Stimulated activated CD4-positive, alpha-beta T cell treated with anti-CD3 and anti-CD28 coated beads, TNF-alpha, amount 100 ng/mL, for 48 hours (primary cell): Measurements from ENCODE around the gene PLA2G6.
A peak's percentile ranks its signal among the peaks of the same experiment; 100 is the strongest.

Source experiments
- DNase-seq, 3 donors: peaks; one replicate each; pipeline ENCODE4 v3.0.0-alpha.2; 2020; ENCODE audit warnings: low read depth in 3 of 3

PLA2G6 gene, protein sequence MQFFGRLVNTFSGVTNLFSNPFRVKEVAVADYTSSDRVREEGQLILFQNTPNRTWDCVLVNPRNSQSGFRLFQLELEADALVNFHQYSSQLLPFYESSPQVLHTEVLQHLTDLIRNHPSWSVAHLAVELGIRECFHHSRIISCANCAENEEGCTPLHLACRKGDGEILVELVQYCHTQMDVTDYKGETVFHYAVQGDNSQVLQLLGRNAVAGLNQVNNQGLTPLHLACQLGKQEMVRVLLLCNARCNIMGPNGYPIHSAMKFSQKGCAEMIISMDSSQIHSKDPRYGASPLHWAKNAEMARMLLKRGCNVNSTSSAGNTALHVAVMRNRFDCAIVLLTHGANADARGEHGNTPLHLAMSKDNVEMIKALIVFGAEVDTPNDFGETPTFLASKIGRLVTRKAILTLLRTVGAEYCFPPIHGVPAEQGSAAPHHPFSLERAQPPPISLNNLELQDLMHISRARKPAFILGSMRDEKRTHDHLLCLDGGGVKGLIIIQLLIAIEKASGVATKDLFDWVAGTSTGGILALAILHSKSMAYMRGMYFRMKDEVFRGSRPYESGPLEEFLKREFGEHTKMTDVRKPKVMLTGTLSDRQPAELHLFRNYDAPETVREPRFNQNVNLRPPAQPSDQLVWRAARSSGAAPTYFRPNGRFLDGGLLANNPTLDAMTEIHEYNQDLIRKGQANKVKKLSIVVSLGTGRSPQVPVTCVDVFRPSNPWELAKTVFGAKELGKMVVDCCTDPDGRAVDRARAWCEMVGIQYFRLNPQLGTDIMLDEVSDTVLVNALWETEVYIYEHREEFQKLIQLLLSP

DNA sequence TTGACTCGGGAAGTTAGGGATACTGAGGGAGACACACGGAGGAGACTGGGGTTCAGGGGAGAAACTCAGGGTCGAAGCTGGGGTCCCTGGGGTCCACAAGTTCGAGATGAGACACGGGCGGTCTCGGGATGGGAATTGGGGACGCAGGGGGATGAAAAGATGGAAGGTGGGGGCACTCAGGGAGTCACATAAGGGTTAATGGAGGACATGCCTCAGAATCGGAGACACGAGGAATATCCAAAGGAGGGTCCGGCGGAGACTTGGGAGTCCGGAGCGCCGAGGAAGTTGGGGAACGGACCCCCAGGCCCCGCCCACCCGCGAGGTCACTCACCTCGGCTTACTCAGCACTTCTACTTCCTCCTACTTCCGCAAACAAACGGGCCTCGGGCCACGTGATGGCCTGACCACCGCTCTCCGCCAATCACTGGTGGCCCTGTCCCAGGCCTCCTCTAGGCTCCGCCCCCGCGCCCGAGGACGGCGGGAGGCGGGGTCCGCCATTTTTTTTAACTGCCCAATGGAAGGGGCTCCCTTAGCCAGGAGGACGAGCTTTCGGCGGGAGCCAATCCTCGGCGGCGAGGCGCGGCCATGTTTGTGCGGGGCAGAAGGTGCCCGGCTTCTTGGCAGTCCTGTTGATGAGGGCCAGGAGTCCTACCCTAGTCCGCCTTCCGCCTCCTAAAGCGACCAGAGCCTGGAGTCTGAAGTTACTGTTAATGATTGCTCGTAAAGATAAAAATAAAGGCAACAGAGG is at the start of gene PLA2G6:
Gene PLA2G6 (minus strand): TSS at position 378 of the 748 bp plus-strand sequence. CDS start 12,404 bp downstream, outside the sequence.
- DNase-seq: peak; percentile 95 to 98 (median 97)

DNA sequence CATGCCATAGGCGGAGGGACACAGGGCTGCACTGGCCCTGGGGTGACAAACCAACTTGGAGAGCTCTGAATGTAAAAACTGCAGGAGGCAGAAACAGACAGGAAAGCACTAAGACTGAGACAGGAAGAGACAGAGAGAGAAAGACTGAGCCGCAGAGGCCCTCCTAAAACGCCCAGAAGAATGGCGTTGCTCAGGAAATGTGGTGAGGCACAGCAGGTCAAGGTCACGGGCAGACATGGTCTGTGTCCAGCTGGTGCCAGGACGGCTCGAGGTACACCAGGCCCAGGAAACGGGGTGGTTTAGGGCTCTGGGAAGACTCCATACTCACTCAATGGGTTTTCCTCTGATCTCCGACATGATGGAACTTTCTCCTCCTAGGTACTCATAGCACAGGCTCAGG is 49.3 kb upstream of the PLA2G6 start:
- no peak for DNase-seq

DNA sequence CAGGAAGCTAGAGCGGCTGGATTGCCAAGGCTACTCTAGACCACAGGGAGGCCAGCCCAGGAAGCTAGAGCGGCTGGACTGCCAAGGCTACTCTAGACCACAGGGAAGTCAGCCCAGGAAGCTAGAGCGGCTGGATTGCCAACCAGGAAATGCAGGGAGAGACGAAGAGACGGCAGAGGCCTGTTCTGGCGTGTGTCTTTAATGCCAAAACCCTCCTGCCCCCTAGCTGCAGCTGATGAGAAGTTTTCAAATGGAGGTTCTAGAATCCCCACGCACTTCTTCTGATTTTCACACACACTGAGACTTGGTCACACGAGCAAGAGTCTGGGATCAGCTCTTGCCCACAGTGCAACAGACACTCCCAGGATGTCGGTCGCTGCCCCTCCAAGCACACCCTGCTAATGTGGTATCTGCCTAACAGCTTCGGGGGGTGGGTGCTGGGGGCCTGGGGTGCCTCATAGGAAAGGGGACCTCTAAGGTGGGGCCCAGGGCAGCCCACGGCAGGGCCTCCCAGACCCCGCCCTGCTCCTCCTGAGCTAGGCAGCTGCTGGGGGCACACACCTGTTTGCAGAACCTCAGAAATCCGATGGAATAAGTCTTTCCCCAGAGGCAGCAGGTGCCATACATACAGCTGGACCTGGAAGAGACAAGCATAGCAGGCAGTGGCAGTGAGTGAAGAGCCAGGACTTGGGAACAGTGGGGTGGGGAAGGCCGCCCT is 48.6 kb upstream of the PLA2G6 start:
- DNase-seq: no peak

DNA sequence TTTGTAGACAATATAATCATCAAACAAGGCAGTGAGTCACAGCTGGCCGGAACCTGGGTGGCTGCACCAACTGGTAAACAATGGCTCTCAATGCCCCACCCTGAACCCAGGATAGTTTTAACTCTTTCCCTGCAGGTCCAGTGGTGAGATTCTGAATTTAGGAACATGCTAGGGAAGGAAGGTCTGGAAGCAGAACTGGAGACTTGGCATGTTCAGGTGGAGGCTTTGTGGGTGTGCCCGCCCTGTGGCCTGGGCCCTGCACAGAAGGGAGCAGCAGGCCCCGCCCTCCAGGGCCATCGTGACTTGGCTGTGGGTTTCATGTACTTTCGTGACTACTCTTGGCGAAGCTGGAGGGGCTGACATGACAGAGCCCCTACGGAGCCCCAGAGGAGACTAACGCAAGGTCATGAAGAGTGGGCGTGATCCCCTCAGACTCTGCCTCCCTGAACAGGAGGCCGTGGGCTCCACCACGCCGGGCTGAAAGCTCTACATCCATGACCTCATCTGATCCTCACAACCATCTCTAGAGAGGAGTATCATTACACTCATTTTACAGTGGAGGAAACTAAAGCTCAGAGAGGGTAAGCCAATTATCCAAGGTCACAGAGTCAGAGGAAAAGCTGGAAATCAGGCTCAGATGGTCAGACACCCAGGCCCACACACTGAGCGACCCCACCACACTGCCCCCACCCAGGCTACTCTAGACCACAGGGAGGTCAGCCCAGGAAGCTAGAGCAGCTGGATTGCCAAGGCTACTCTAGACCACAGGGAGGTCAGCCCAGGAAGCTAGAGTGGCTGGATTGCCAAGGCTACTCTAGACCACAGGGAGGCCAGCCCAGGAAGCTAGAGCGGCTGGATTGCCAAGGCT is 47.5 kb upstream of the PLA2G6 start:
- no peak for DNase-seq

DNA sequence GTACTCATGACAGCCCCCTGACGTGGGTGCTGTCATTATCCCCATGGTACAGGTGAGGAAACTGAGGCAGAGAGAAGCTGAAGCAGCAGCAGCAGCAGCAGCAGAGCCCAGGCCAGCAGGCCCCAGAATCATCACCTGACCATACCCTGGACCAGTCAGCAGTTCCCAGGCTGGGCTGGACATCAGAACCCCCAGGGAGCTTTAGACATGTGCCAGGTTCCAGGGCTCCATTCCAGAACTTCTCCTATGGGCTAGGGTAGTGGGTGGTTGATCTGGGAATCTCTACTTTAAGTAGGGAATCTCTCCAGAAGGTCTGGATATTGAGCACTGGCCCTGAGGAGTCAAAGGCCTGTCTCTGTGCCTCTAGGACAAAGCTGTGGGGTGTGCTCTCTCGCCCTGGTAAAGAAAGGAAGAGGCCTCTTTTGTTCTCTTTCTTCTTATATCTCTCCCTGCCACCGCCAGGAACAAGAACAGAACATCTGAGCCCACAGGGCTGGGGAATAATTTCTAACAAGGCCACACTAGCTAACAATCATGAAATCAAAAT is 46.8 kb upstream of the PLA2G6 start:
- DNase-seq: no peak

DNA sequence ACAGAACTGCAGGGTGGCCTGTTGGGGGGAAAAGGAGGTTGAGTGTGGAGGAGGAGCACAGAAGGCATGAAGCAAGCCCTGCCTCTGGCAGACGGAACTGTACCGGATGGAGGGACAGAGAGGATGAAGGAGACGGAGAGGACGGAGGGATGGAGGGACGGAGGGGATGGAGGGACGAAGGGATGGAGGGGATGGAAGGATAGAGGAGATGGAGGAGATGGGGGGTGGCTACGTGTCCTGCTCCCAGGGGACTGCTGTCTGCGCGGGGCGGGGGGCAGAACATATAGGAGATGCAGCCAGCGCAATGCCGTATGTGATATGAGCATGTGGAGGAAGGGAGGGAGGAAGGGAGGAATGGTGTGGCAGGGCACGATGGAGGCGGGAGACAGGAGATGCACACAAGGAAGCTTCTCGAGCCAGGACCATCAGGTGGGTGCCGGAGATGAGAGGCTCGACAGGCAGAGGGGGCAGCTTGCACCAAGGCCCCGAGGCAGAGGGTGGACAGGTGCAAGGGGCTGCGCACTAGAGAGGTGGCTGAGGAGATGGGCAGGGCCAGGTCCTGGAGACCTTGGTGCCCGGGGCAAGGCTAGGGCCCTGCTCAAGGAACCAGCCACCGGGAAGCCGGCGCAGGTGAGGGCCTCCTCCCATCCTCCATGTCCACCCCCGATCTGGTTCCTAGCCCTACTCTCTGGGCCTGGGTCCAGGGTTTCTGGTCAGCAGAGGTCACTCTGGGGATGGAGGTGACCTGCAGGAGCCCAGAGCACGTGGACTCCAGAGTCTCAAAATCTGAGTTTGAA is 45.4 kb upstream of the PLA2G6 start:
- no peak for DNase-seq

DNA sequence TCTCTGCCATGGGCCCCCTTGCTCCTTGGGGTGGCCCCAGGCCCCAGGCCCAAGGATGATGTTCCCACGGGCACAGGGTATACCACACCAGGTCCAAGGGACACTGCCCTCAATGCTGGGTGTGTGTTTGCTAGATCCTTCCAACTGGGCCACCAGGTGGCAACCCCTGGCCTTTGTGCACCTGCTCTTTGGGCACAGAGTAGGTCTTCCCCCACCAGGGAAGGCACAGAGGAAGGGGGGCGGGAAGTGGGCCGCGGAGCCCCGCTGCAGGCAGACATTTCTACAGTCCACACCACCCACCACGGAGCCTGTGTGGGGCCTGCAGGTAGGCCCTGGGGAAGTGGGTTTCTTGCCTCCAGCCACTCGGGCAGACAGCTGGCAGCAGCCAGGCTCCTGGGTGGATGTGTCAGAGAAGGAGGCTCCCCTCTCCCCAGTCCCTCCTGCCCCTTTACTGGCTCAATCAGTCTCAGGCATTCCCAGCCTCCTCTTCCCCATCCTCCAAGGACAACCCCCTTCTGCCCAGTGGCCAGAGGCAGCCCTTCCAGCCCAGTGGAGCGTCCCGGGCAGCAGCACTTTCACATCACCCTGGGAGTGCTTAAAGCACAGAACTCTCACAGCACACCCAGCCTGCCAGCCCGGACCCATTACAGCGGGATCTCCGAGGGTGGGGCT is 41.8 kb upstream of the PLA2G6 start:
- no peak for DNase-seq

DNA sequence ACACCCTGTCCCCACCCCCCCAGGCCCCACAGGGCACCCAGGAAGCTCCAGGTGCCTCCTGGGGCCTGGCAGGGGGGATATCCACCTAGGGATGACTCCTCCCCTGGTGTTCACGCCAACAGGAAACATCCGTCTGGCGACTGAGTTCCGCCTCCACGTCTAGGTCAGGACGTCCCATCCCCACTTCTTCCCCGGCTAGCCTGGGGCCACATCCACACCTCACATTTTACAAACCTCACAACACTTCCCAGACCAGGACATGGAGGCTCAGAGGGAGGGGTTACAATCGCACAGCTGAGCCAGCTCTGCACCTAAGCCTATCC is 41.1 kb upstream of the PLA2G6 start:
- DNase-seq: no peak

DNA sequence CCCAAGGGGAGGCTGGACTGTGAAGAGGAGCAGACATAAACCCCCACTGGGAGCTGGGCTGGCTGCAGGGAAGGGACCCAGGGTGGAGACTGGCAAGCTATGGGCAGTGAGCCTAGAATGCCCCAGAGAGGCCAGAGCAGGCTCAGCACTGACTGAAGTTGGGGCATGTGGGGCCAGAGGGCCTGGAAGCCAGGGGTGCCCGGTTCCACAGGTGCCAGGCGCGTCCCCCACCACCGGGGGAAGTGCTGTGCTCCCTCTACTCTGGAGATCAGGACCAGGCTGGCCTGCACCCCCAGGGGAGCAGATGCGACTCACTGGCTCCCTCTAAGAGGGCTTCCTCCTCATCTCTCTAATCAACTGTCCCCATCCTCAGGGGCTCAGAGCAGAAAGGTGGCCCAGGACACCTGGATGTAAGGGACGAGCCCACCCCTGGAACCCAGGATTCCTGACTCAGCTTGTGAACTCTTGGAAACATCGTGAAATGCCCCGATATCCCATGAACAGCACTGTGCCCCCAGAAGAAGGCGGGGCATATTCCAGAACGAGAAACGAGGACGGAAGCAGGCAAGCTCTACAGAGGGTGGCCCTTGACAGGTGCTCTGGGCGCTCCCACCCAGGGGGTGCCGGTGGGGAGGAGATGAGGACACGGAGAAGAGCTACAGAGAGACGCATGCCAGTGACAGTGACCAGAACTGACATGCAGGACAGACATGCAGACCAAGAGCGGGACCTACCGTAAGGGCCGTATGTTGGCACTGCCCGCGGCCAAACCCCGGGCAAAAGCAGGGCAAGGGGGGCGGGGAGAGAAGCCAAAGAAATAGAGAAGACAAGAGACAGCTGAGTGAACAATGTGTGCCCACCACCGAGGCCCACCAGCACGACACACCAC is 40.5 kb upstream of the PLA2G6 start:
- DNase-seq: no peak

DNA sequence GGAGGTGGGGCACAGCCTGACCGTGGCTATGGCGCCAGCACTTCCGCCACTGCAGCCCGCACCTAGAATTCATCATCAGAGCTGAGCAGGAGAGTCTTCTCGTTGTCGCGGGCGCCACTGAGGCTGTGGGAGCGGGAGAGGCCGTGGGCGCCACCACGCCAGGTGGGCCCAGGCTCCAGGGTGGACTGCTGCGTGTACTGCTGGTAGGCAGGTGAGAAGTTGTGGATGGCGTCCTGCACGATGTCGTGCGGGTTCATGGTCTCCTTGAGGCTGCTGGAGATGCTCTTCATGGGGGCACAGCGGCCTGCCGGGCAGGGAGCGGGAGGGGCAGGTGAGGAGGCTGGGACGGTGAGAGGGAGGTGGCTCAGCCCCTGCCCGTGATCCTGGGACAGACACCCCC is 39.8 kb upstream of the PLA2G6 start:
- DNase-seq: no peak

DNA sequence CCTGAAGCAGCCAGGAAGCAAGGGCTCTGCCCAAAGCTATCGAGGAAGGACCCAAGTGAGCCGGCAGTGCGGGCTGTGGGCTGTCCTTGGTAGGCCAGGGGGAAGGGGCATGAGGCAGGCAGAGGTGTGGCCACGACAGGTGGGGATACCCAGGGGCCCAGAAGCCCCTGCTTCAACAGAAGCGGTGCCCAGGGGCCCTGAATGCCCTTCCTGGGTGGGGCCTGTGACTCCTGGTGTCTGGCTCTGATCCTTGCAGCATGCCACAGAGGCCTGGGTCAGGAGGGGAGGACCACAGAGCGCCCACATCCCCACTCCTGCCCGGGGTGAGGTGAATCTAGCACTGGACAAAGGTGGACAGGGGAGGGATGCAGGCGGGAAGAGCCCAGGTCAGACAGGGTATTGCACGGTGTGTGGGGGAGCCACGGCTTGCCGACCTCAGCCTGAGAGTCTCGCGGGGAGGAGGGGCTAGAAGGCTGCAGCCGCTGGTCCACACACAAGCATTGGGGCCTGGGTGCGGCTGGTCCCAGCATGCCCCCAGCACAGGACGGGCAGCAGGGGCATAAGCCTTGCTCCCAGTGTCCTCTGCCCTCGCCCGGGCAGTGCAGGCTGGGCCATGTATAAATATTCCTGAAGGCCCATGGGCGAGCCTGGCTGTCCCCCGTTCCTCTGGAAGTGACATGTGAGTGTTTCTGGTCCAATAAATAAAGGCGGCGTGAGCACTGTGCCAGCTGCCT is 39.2 kb upstream of the PLA2G6 start:
- no peak for DNase-seq

DNA sequence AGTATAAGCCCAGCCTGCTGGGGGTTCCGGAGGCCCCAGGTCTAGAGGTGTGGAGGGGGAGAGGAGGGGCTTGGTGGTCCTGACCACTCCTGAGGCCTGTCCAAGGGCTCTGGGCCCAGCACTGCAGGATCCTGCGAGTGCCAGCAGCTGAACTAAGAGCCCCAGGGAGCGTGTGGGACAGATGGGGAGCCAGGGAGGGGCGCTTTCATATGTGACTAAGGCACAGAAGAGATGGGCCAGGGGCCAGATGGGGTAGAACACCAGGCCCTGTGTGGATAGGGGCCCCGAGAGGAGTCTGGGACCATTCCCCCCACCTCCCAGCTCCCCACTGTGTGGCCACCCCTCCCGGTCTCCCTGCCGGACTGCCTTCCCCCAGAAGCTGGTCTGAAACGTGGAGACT is 38.5 kb upstream of the PLA2G6 start:
- no peak for DNase-seq

DNA sequence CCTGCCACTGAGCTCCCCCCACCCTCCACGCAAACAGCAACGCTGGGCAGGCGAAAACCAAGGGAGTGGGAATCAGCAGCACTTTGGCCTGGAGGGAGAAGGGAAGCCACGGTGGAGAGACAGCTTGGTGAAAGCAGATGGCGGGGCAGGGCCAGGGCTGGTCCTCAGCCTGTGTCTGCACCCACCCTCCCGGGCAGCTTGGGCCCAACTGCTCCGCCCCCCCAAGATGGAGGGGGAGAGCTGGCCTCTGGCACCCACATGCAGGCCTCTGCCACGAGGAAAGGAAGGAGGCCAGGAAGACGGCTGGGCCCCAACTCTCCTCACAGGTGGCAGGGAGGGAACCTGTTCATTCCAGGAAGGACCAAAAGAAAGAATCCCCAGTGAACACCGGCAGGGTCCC is 38.0 kb upstream of the PLA2G6 start:
- DNase-seq: no peak

DNA sequence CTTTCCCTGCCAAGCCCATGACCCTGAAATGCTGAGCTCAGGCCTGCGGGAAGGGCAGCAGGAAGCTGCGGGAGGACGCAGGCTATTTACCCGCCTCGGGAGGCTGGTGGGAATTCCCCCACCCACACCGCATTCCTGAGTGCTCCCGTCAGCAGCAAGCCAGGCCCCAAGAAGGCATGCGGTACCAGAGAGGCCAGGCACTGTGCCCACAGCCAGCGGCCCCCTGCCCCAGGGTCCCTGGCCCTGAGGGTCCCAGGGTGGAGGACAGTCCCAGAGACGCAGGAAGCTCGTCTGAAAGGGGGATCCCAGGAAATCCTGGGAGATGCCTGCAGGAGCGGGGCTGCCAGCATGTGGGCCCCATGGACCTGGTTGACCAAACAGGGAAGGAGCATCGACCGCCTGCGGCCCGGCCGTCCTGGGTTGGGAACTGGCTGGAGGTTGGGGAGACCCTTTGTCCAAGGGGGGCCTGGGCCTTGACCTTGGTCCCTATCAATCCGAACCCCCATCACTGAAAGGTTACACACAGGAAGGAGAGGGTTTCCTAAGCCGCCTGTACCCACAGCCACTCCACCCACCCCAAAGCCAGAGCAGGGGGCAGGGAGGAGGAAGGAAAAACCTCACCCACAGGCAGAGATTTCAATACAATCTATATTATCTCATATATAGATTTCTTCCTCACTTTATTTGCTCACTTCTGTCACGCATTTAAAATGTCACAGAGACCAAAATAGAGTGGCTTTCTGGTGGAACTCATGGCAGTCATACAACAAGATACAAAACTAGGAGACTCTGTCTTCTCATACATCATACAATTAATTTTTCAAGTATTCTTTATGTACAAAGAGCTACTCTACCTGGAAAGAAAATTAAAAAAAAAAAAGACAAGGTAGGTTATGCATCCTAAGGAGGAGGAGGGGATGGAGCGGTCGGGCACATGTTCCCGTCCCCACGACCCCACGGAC is 37.3 kb upstream of the PLA2G6 start:
- DNase-seq: peak in 2 of 3 donors; percentile 45 to 58

DNA sequence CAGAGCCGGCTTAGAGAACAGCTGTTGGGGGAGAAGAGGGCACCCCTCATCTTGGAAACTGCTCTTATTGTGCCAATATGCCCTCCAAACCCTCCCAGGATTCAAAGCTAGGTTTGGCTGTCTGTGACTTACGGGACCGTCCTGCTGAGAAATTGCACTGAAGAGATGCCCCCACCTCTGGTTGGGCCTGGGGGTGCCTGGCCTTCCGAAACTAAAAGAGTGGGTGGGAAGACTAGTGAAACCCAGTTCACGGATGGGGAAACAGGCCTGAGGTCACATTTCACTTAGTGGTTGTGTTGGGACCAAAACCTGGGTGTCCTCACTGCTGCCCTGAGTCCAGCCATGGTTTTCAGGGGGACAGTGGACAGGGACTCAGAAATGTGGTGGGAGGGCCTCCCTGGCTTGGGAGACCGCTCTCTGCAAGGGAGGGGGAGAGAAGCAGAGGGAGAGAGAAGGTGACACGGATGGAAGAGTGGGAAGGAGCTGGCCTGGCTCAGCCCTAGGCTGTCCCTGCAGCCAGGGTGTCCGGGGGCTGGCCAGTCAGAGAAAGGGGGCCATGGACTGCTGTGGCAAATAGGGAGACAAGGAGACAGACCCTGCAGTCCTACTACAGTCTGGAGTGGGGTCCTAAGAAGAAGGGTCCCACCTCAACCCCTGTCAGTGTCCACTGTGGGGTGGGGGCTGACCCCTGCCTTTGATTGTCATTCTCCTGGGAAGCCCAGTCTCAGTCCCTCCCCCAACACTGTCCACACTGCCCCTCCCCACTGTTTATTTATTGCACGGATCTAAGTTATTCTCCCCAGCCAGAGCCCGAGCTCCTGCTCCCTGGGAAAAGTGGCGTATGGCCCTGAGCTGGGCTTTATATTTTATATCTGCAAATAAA is 33.8 kb upstream of the PLA2G6 start:
- no peak for DNase-seq
